ENCODE measurements around the gene RB1. TPM values are rescaled to one million over a fixed set of nuclear protein-coding genes. Genes with fewer than 3 reads are reported as not detected.

Gene RB1
- total RNA-seq, 1 experiment from 2014 or later = 36.7 TPM

GRCh38 chr13:48457578-48458242 is 154.2 kb downstream of the RB1 start:
- no peak overlapping the region for H3K4me3 ChIP-seq (replicated peaks in 1 of 2; ENCODE audit: low read depth in 1 of 2, low read length in 2 of 2)
- H3K36me3 ChIP-seq (ENCODE audit: control insufficient read depth in 1 of 2, insufficient read depth in 2 of 2, low read length in 2 of 2) = peaks cover 0 to 3% of the 10 kb centered on the region in 2 experiments; a peak in 1 of 4 replicates
- ChIA-PET POLR2A (no interaction called here), CTCF (no interaction called here), RAD21 (ENCODE audit: low non-redundant PET in 1 of 2, low total read pairs in 2 of 2, uncharacterized antibody in 2 of 2, unreplicated experiment in 2 of 2) (no interaction called here)
- no TSS peak for BruUV-seq (replicated peaks)
- DNase-seq (ENCODE audit: low read depth, low spot score) (no peak), ATAC-seq (no peak)
- no peaks in the 10 kb centered on the region for H3K9me2 ChIP-seq (ENCODE audit: insufficient read depth)
- no peak overlapping the region for H3K4me2 ChIP-seq (ENCODE audit: low read length)
- H2AFZ ChIP-seq (ENCODE audit: low read depth, low read length, poor library complexity, severe bottlenecking) = no peak overlapping the region
- no peaks in the 10 kb centered on the region for H3K4me1 ChIP-seq (ENCODE audit: control insufficient read depth in 1 of 2, insufficient read depth in 2 of 2, low read length in 2 of 2)
- no peak for TF ChIP-seq CTCF (IDR thresholded peaks at IDR 0.05 in 2 of 3, conservative IDR thresholded peaks at IDR 0.05 in 1 of 3; ENCODE audit: borderline replicate concordance in 1 of 3, insufficient read depth in 1 of 3, low read depth in 2 of 3, low read length in 2 of 3)
- TF ChIP-seq POLR2A (IDR thresholded peaks at IDR 0.05; ENCODE audit: borderline replicate concordance, extremely low read depth, insufficient read depth, insufficient read length) = no peak
- TF ChIP-seq SIN3A (IDR thresholded peaks at IDR 0.05; ENCODE audit: low read depth) = no peak
- TF ChIP-seq MAX (IDR thresholded peaks at IDR 0.05) = no peak
- no peak for TF ChIP-seq TCF7L2 (IDR thresholded peaks at IDR 0.05; ENCODE audit: borderline replicate concordance, extremely low read depth, insufficient read depth, insufficient read length)
- no peak for TF ChIP-seq EZH2phosphoT487 (IDR thresholded peaks at IDR 0.05; ENCODE audit: borderline replicate concordance)
- TF ChIP-seq ZFX (IDR thresholded peaks at IDR 0.05) = no peak
- no peak for TF ChIP-seq JUND (IDR thresholded peaks at IDR 0.05)
- no peak for TF ChIP-seq ATF3 (IDR thresholded peaks at IDR 0.05)
- TF ChIP-seq FOSL1 (IDR thresholded peaks at IDR 0.05; ENCODE audit: low read depth) = no peak
- TF ChIP-seq EZH2 (IDR thresholded peaks at IDR 0.05) = no peak
- no peak for TF ChIP-seq CEBPB (IDR thresholded peaks at IDR 0.05; ENCODE audit: low read depth)
- no peak for TF ChIP-seq RAD21 (IDR thresholded peaks at IDR 0.05; ENCODE audit: low read depth)
- TF ChIP-seq YY1 (IDR thresholded peaks at IDR 0.05; ENCODE audit: extremely low read depth, insufficient replicate concordance, low read depth, low read length) = no peak
- no peak for TF ChIP-seq CBX3 (IDR thresholded peaks at IDR 0.05; ENCODE audit: low read depth)
- TF ChIP-seq REST (IDR thresholded peaks at IDR 0.05; ENCODE audit: low read depth) = no peak
- H3K27me3 ChIP-seq (ENCODE audit: insufficient read depth, low read length) = no peaks in the 10 kb centered on the region
- H3K79me2 ChIP-seq (ENCODE audit: insufficient read depth, low read length) = no peaks in the 10 kb centered on the region
- no peak overlapping the region for H3K9ac ChIP-seq (ENCODE audit: low read length)
- no peak overlapping the region for H3K27ac ChIP-seq (ENCODE audit: low read depth, low read length)
- no peaks in the 10 kb centered on the region for H3K9me3 ChIP-seq (ENCODE audit: control insufficient read depth in 1 of 2, insufficient read depth in 1 of 2, low read depth in 1 of 2, low read length in 2 of 2)
- H4K20me1 ChIP-seq (ENCODE audit: insufficient read depth) = no peaks in the 10 kb centered on the region
- intact Hi-C loops (cut with micrococcal nuclease) = no loop called here
